ENCODE data around the gene EFCAB11.

Gene EFCAB11

DNA sequence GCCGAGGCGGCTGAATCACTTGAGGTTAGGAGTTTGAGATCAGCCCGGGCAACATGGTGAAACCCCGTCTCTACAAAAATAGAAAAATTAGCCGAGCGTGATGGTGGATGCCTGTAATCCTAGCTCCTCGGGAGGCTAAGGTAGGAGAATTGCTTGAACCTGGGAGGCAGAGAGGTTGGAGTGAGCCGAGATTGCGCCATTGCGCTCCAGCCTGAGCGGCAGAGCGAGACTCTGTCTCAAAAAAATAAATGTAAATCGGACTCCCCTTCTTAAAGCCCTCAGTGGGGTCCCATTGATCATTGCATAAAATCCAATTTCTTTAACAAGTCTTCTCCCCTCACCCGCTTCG, 2.1 kb upstream of the EFCAB11 start:
- DNase-seq (ENCODE audit: low spot score), result no peak

DNA sequence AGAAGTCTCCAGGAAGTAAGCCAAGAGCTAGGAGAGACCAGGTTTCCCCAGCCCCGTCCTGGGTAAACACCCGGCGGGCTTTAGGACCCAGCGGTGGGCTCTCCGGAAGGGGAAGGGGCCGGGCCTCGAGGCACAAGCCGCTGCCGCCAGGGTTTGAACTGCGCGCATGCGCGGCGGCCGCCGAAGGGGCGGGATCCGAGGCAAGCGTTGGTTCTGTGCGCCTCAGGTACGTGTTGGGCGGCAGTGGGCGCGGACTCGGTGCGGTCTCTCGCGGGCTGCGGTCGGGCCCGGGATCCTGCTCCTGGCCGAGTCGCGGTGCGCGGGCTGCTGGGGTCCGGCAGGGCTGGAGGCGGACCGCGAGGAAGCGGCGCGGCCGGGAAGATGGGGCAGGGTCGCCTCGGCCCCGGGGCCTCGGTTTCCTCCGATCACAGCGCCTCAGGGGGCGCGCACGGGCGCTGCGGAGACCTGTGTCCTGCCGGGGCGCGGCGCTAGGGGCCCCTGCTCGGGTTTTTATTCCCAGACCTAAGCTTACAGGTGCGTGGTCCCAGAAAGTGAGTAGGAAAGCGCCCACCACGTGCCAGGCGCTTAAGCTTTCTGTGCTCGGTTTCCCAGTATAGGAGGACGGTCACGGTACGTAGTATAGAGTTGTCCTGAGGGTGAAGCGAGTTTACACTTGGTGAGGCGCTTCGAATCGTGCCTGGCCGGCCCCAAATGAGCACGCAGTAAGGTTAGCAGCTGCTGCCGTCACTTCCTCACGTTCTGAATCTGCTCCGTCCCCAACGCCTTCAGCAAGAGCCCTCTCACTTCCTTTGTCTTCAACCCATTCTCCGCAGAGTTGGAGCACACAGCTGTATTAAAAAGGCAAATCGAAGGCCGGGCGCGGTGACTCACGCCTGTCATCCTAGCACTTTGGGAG, 1.5 kb upstream of the EFCAB11 start, which contains the start of gene TDP1:
Gene TDP1 (plus strand): TSS at position 183 of the 916 bp plus-strand sequence. CDS start 7,188 bp downstream, outside the sequence.
- peak; percentile 96 for DNase-seq (ENCODE audit: low spot score)

DNA sequence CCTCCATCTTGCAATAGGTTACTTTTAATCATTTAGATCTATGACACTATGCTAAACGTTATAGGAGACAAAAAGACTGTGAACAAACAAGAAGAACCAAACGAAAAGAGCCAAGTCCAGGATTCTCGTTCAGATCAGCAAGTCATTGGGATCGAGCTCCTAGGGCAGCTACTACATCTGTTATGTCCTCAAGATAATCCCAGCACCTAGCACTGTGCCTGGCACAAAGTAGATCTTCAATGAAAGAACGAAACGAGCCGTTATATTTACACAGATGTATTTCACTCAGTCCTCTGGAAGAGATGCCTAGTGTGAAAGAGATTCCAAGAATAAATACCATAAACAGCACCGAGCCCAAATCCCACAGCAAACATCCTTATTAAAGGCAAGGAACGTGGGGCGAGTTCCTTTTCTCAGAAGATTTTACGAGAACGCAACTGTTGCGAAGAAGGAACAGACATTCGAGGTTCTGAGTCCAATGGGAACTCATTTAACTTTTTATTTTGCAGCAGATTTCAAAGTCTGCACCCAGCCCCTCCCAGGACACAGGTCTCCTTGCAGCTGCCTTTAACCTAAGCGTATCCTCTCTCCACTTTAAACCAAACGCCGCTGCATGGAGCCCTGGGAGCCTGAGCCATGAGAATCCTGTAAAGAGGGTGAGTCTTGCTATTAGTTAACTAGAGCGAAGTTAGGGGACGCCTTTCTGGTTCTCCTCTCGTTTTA, 653 bp upstream of the EFCAB11 start:
- no peak for DNase-seq (ENCODE audit: low spot score)

DNA sequence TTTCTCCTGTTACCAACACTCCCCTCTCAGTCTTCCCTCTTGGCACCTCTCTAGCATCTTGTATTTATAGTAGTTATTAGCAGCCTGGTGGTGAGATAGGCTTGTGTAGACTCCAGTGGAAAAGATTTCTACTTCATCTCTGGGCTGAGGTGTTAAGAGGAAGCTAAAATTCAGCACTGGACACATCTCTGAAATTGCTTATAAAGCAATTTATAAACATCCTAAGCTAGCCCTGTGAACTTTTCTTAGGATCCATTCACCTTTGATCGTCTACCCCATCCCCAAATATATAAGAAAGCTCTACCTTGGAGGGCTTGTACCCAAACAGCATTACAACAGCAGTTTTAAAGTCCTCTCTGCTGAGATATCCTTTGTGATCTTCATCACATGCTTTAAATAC, 928 bp downstream of the EFCAB11 start:
- DNase-seq (ENCODE audit: low spot score), result no peak

DNA sequence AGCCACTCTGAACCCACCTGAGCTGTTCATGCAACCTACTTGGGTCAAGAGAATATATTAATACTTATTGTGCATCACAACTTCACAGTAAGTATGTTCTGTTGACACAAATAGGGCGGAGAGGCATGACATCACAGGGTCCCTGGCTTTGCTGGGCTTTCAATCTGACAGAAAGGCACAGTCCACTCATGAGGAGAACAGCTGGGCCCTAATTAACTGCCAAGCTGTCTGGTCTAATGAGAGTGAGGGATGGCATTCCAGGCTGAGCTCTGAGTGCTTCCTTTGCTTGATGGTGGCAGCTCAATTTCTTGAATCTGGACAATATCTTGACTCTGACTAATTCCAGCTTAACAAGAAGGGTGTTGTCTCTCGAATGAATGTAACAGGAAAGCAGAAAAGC, 2.0 kb downstream of the EFCAB11 start:
- no peak for DNase-seq (ENCODE audit: low spot score)

DNA sequence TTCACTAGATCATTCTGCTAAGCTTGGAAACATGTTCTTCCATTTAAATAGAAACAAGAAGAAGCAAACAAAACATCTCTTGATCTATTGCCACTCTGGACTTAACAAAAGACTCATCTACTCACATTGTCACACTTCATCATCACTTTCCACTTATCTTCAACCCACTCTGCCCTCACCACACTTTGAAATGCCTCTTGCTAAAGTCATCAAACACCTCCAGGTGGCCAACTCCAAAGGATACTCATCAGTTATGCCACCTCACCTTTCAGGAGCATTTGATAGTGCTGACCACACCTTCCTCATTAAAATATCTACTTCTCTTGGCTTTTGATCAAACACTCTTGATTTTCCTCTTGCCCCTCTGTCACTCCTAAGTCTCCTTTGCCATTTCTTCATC, 7.2 kb downstream of the EFCAB11 start:
- no peak for DNase-seq (ENCODE audit: low spot score)

DNA sequence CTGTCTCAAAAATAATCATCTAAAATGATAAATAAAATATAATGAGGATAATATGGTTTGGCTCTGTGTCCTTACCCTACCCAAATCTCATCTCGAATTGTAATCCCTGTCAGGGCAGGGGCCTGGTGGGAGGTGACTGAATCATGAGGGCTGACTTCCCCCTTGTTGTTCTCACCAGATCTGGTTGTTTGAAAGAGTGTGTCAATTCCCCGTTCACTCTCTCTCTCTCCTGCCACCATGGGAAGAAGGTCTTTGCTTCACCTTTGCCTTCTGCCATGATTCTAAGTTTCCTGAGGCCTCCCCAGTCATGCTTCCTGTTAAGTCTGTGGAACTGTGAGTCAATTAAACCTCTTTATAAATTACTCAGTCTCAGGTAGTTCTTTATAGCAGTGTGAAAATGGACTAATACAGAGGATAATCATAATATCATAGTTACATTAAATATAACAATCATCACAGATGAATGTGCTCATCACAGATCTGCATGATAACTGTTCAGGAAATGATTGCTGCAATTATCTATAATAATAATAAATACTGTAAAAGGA, 12.6 kb downstream of the EFCAB11 start:
- no peak for DNase-seq (ENCODE audit: low spot score)

DNA sequence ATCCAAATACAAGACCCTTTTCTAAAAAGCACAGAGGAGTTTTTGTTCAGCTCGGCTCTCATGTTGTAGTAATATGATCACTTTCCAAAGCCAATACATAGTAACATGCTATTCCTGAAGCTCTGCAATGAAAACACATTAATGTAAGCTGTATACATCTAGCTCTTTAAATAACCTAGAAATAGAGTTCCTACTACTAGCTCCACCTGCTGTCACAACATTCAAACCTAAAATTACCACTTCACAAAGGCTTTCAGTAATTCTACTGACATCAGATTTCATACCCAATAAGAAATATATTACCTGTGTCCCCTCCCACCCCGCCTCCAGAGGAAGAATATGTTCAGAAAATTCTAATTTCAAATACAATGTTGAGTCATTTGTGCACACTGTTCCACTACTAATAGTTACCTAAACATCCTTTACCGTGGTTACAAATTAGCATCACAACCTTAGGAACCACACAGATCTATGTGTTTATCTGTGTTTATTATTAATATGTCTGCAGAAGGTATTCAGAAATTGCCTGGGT, 17.8 kb downstream of the EFCAB11 start:
- DNase-seq (ENCODE audit: low spot score), result no peak

DNA sequence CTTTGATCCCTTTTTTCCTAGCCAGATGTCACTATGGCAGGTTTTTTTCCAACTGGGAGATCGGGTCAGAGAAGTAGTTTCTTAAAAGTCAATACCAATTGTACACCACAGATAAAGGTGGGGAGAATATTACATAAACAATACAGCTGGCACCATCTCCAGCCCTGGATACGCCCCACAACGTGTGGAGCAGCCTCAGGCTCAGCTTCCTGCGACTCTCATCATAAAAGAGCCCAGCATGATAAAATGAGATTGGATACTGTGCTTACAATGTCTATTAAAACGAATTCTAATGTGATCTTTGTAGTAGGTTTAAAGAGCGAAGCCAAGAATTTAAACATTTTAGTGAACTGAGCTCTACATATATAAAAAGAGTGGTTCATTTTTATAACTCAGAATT, 21.5 kb downstream of the EFCAB11 start:
- DNase-seq (ENCODE audit: low spot score), result no peak

DNA sequence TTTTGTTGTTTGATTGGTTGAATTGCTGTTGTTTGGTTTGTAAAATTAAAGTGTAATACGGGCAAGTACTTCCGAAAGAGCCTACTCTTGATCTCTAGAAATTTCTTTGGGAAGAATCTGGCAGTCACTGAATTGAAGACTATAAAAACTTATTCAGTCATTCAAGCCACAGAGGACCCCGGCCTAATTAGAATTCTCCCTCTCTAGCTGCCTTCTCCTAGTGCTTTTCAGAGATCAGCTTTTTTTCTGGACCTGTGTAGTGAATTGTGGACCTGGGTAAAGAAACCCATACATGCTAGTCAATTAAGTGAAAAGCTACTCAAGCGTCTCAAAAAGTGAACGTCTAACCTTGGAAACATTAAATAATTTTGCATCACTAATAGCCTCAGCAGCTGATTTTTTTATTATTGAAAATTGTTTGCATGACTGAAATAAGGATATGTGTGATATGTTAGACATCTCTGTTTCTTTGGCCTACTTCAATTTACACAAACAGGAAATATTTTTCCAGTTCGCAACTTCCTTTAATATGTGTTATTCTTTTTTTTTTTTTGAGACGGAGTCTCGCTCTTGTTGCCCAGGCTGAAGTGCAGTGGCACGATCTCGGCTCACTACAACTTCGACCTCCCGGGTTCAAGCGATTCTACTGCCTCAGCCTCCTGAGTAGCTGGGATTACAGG, 27.2 kb downstream of the EFCAB11 start:
- DNase-seq (ENCODE audit: low spot score), result no peak

DNA sequence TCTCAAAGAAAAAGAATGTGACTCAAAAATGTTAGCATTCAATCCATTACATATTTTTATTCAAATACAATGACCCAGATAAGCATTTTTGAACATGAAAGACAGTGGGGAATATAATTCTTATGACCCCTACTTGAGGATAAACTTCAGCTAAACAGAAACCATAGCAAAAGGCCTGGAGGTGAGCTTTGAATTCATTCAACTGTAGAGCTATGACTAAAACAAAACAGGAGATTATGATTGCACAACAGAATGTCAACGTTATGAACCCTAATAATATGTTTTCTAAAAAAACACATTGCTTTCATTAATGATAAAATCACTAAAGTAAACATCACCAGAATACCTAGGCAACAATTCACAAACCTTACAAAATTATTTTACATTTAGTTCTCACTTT, 27.8 kb downstream of the EFCAB11 start:
- no peak for DNase-seq (ENCODE audit: low spot score)

DNA sequence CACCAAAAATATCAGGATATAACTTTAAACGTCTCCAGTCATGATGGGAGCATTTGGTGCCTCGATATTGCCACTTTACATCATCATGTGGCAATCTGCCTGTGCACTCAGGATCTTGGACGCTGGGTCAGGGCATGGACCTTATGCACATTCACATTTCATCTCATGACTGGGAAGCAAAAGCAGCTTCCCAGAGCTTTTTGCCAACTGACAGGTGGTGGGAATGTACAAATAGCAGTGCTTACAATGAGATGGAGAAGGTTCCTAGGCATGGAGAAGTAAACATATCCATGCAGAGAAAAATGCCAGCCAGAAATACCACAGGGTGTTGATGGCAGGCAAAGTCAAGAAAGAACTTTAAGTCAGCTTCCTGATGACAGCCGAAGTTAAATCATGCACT, 30.3 kb downstream of the EFCAB11 start:
- DNase-seq (ENCODE audit: low spot score), result no peak

DNA sequence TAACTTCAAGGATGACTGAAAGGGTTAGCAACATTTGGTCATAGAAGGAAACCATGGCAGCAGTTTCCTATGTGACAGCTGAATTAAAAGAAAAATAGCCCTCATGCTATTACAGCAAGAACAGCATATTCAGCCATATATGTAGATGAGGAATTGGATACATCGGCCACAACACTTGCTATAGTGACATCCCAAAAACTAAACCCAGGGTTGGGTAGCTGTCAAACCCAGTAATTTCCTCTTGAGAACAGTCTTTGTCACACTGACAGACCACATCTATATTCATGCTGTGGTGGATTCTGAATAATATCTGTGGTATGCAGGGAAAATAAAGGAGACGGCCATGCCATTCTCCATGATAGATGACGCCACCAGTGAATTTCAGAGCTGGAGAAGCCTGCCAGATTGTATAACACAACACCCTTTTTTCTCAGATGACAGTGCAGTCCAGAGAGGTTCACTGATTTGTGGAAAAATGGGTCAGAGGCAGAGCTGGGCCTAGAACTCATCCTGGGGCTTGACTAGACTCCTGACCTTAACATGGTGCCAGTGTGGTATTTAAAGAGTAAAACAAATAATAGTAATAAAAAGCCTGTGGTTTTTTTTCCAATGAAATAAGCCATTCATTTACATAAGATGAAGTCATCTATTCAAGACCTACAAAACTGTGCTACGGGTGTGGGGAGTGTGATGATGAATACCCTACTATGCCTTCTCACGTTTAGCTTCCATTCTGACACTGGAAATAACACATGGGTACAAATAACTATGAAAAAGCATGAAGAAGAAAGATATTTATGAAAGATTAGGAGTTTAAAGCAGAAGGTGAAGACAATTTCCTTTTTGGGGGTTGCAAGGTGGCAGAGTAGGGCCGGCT, 32.3 kb downstream of the EFCAB11 start:
- no peak for DNase-seq (ENCODE audit: low spot score)

DNA sequence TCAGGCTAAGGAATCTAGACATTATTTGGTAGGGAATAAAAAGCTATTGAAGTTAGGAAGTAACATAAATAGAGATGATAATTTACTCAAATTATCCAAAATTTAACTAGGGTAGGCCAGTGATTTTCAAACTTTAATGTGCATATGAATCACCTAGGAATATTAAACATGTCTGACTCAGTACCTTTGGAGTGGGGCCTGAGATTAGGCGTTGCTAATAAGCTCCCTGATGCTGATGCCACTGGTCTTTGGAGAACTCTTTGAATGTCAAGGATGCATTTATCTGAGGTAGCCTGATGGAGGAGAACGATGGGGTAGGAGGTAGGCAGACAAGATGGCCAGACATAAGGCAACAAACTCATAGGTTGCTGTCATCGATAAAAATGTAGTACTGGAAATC, 33.2 kb downstream of the EFCAB11 start:
- DNase-seq (ENCODE audit: low spot score), result no peak

DNA sequence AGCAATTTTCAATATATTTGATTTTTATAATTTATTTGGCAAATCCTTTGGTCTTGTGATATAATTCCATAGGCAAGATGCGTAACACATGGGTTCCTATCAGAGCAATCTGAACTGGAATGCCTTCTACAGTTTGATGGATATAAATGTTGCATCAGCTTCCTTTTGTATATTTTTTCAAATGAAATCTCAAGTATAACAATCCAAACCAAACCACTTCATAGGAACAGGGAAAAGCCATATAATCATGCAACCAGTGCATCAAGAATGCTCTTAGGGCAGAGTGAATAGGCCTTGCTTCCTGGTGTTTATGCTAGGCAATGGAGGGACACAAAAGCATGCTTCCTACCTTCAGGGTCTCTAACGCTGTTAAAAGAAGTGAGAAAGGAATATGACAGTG, 34.5 kb downstream of the EFCAB11 start:
- DNase-seq (ENCODE audit: low spot score), result no peak

DNA sequence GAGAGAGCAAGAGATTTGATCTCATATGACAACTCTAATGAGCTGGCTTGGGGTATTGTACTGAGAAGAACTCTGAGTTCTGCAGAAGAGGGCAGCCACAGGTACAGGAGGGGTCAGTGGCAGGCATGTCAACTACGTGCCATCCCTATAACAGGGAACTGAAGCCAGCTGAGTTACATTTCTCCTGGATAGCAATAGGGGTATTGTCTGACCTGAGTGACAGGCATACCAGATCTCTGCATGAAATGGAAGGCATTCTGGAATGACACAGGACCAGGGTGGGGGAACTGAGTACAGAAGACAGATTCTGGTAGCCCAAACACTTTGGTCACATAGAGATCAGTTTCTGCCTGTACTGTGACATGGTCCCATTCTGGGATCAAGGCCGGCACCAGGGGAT, 35.8 kb downstream of the EFCAB11 start:
- DNase-seq (ENCODE audit: low spot score), result no peak

DNA sequence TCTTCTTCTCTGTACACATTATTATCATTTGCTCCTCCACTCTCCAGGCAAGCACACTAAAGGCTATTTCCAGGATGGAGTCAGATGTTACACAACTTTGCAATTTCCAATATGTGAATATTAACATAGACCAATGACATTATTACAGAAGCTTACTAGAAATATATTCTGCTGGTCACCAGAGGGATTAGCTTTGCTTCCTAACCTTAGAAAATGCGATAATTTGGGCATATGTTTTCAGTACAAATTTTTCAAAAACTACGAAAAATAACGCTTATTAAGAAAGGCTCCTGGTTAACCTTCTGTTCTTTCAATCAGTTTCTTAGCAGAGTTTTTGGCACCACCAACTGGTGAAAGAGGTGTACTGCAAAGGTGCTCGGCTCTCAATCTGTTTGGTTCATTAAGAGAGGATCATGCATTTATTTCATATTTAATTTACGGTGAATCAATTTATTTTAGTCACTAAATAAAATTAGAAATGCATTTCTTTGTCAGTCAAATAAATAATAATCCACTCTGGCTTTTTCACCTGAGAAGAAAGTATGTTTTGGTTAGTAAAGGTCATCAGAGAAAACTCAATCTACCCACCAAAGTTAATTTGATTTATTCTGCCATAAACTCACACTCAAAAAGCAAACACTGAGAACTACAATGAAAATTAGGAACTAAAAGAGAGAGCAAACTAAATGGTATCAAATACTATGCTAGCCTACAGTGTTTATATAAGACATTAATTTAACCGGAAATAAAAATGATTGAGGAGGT, 39.2 kb downstream of the EFCAB11 start:
- DNase-seq (ENCODE audit: low spot score), result peak; percentile 60

DNA sequence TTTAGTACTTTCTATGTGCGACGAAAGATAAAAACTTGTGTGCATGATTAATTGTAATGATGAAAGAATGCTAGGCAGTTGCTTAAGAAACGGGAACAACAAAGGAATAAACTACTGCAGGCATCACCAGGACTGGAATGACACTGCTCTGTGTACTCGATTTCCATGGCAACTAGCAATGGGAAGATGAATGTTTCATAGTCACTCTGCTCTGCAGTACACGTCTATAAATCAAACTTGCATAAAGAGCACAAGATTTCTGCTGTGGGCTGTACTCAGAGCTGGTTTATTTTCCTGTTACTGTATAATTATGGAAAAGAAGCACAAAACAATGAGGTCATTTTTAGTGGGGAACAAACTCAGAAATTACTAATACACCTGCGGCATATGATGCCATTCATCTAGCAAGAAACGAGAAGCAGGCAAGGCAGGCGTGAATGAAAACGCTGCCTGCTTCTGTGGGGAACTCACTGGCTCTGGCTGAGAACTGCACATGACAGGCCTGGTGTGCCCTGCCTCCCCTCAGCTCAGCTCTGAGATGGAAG, 41.8 kb downstream of the EFCAB11 start:
- DNase-seq (ENCODE audit: low spot score), result no peak

DNA sequence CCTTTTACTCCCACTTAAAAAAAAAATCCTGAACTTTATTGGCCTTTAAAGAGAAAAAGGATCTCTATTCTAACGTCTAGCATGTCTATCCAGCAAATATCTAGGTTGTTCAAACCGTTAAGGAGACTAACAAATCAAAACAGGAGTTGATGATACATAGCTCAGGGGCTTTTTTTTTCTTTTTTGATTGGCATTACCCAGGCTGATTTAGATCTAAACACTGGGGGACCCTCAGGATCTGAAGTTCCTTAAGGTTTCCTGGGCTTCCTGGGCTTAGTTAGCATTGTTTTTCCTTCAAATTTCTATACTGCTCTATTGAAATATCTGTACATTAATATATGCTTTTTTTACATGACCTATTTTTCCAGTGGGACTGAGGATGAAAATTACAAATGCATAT, 42.3 kb downstream of the EFCAB11 start:
- DNase-seq (ENCODE audit: low spot score), result no peak
